DMS 273 (cell line): Measurements from ENCODE around the gene SYNPR.

Experiments used
- DNase-seq: peaks from one replicate; lab custom pipeline; 2025; ENCODE audit not compliant: unreplicated experiment; lab: John Stamatoyannopoulos, UW

The SYNPR gene

GRCh38 chr3:63462732-63463131 is 184.6 kb downstream of the SYNPR start:
- no peak for DNase-seq

GRCh38 chr3:63467392-63467791 is 189.3 kb downstream of the SYNPR start:
- peak; percentile 3 for DNase-seq

GRCh38 chr3:63470745-63471144 is 192.6 kb downstream of the SYNPR start:
- DNase-seq = no peak

- DNase-seq = no peak
These were observed 193.7 kb downstream of the SYNPR start for GRCh38 chr3:63471781-63472180.

- no peak for DNase-seq
These were observed 195.6 kb downstream of the SYNPR start for GRCh38 chr3:63473641-63474166.

- DNase-seq = no peak
These were observed 196.9 kb downstream of the SYNPR start for GRCh38 chr3:63474828-63475518.

GRCh38 chr3:63477494-63478129 is 199.5 kb downstream of the SYNPR start:
- no peak for DNase-seq

GRCh38 chr3:63478990-63479660 is 201.0 kb downstream of the SYNPR start:
- no peak for DNase-seq

GRCh38 chr3:63479661-63480035 is 201.5 kb downstream of the SYNPR start:
- DNase-seq = no peak

- no peak for DNase-seq
These were observed 203.5 kb downstream of the SYNPR start for GRCh38 chr3:63481627-63482026.

GRCh38 chr3:63482341-63482740 is 204.2 kb downstream of the SYNPR start:
- DNase-seq = no peak

- no peak for DNase-seq
These were observed 214.4 kb downstream of the SYNPR start for GRCh38 chr3:63492464-63492863.

GRCh38 chr3:63493101-63493500 is 215.0 kb downstream of the SYNPR start:
- DNase-seq = no peak

- DNase-seq = no peak
These were observed 216.5 kb downstream of the SYNPR start for GRCh38 chr3:63494646-63495045.

GRCh38 chr3:63497641-63498040 is 219.5 kb downstream of the SYNPR start:
- DNase-seq = no peak

GRCh38 chr3:63500196-63500595 is 222.1 kb downstream of the SYNPR start:
- no peak for DNase-seq

- no peak for DNase-seq
These were observed 230.2 kb downstream of the SYNPR start for GRCh38 chr3:63508305-63508704.

GRCh38 chr3:63508771-63509170 is 230.7 kb downstream of the SYNPR start:
- DNase-seq = no peak

GRCh38 chr3:63513791-63514190 is 235.7 kb downstream of the SYNPR start:
- DNase-seq = no peak

GRCh38 chr3:63514678-63515077 is 236.6 kb downstream of the SYNPR start:
- DNase-seq = no peak

- DNase-seq = no peak
These were observed 241.3 kb downstream of the SYNPR start for GRCh38 chr3:63519426-63519825.

- DNase-seq = no peak
These were observed 243.5 kb downstream of the SYNPR start for GRCh38 chr3:63521657-63522056.
